SK-N-SH treated with all-trans-retinoic acid at 6 μM for 48 hours (cell line): ENCODE results near the gene FRMD3.

Source experiments
- ATAC-seq: fragments of 200-7000 bp; cut with Tn5 transposase; 3 replicates; pipeline ENCODE4 v1.9.1; 2020; ENCODE audit warnings: mild to moderate bottlenecking, moderate library complexity
- ARNTL ChIP-seq: fragments of 450-650 bp; formaldehyde crosslinking; IDR thresholded peaks from 2 replicates; pipeline ENCODE4 v1.5.0; 2020; ENCODE audit warnings: low read depth, mild to moderate bottlenecking, moderate library complexity, borderline replicate concordance
- BACH2 ChIP-seq: fragments of 250-450 bp; sonication (Bioruptor Pico); IDR thresholded peaks from 2 replicates; pipeline ENCODE4 v1.9.0; 2021; ENCODE audit warnings: mild to moderate bottlenecking, borderline replicate concordance
- CSDC2 ChIP-seq: fragments of 250-450 bp; sonication (Bioruptor Pico); IDR thresholded peaks from 2 replicates; pipeline ENCODE4 v1.5.0; 2020; ENCODE audit warnings: mild to moderate bottlenecking, moderate library complexity
- ESRRG ChIP-seq: fragments of 250-450 bp; sonication (Bioruptor Pico); IDR thresholded peaks from 2 replicates; pipeline ENCODE4 v1.6.1; 2021; ENCODE audit warnings: mild to moderate bottlenecking
- ISL1 ChIP-seq: fragments of 250-450 bp; sonication (Bioruptor Pico); IDR thresholded peaks from 2 replicates; pipeline ENCODE4 v2.1.2; 2022; ENCODE audit warnings: mild to moderate bottlenecking, moderate library complexity
- OSR1 ChIP-seq: fragments of 250-450 bp; sonication (Bioruptor Pico); IDR thresholded peaks from 2 replicates; pipeline ENCODE4 v1.8.0; 2022; ENCODE audit warnings: moderate library complexity, mild to moderate bottlenecking, inconsistent platforms
- PPARA ChIP-seq: fragments of 250-450 bp; sonication (Bioruptor Pico); IDR thresholded peaks from 2 replicates; pipeline ENCODE4 v1.5.0; 2020; ENCODE audit warnings: mild to moderate bottlenecking, borderline replicate concordance
- RARB ChIP-seq: fragments of 250-450 bp; sonication (Bioruptor Pico); IDR thresholded peaks from 2 replicates; pipeline ENCODE4 v1.8.0; 2021; ENCODE audit warnings: mild to moderate bottlenecking, moderate library complexity
- SNAI2 ChIP-seq: fragments of 250-450 bp; sonication (Bioruptor Pico); IDR thresholded peaks from 2 replicates; pipeline ENCODE4 v1.5.0; 2020; ENCODE audit warnings: mild to moderate bottlenecking, moderate library complexity
- TCF4 ChIP-seq: fragments of 250-450 bp; sonication (Bioruptor Pico); IDR thresholded peaks from 2 replicates; pipeline ENCODE4 v1.8.0; 2021; ENCODE audit warnings: mild to moderate bottlenecking, moderate library complexity, borderline replicate concordance
- TOX ChIP-seq: fragments of 250-450 bp; sonication (Bioruptor Pico); IDR thresholded peaks from 2 replicates; pipeline ENCODE4 v1.8.0; 2021; ENCODE audit warnings: mild to moderate bottlenecking, moderate library complexity, borderline replicate concordance
- ZC3H10 ChIP-seq: fragments of 250-450 bp; sonication (Bioruptor Pico); IDR thresholded peaks from 2 replicates; pipeline ENCODE4 v1.5.1; 2021; ENCODE audit warnings: mild to moderate bottlenecking, moderate library complexity
- ZFP3 ChIP-seq: fragments of 250-450 bp; sonication (Bioruptor Pico); IDR thresholded peaks from 2 replicates; pipeline ENCODE4 v1.5.0; 2020; ENCODE audit warnings: mild to moderate bottlenecking, moderate library complexity
- ZFP30 ChIP-seq: fragments of 450-650 bp; formaldehyde crosslinking; IDR thresholded peaks from 2 replicates; pipeline ENCODE4 v1.5.0; 2022; ENCODE audit warnings: mild to moderate bottlenecking, moderate library complexity
- ZNF565 ChIP-seq: fragments of 450-650 bp; formaldehyde crosslinking; conservative IDR thresholded peaks from 2 replicates; pipeline ENCODE4 v1.5.0; 2020; ENCODE audit warnings: low read depth, mild to moderate bottlenecking, moderate library complexity
- ZNF70 ChIP-seq: fragments of 450-650 bp; formaldehyde crosslinking; IDR thresholded peaks from 2 replicates; pipeline ENCODE4 v1.5.0; 2020; ENCODE audit warnings: mild to moderate bottlenecking, moderate library complexity
- TF ChIP-seq, protein P1 (sequence below): fragments of 250-450 bp; sonication (Bioruptor Pico); IDR thresholded peaks from 2 replicates; pipeline ENCODE4 v1.5.0; 2020; ENCODE audit warnings: mild to moderate bottlenecking, moderate library complexity
- TF ChIP-seq, protein P2 (sequence below): fragments of 250-450 bp; sonication (Bioruptor Pico); IDR thresholded peaks from 2 replicates; pipeline ENCODE4 v1.5.1; 2021; ENCODE audit warnings: mild to moderate bottlenecking, moderate library complexity
- TF ChIP-seq, protein P3 (sequence below): fragments of 250-450 bp; sonication (Bioruptor Pico); IDR thresholded peaks from 2 replicates; pipeline ENCODE4 v1.8.0; 2020; ENCODE audit warnings: mild to moderate bottlenecking, moderate library complexity, borderline replicate concordance
- TF ChIP-seq, protein P4 (sequence below): fragments of 250-450 bp; sonication (Bioruptor Pico); IDR thresholded peaks from 2 replicates; pipeline ENCODE4 v1.5.1; 2020; ENCODE audit warnings: low read depth, mild to moderate bottlenecking, moderate library complexity

FRMD3 gene

DNA sequence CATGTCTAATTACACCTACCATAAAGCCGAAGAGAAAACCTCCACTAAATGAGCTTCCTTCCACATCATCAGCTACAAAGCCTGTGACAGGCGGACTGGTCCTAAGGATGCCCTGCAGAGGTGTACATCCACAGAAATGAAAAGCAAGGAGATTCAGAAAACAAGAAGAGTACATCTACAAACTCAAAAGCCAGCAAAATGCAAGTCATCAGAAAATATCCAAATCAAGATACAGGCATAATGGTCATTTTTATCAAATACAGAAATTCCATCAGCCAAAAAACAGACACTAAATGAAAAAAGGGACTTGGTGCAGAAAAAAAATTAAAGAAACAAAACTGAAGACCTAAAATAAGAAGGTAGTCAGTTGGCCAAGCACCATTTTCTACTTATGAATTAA lies 79.7 kb downstream of the FRMD3 start (continued):
- TF ChIP-seq, protein P1, sequence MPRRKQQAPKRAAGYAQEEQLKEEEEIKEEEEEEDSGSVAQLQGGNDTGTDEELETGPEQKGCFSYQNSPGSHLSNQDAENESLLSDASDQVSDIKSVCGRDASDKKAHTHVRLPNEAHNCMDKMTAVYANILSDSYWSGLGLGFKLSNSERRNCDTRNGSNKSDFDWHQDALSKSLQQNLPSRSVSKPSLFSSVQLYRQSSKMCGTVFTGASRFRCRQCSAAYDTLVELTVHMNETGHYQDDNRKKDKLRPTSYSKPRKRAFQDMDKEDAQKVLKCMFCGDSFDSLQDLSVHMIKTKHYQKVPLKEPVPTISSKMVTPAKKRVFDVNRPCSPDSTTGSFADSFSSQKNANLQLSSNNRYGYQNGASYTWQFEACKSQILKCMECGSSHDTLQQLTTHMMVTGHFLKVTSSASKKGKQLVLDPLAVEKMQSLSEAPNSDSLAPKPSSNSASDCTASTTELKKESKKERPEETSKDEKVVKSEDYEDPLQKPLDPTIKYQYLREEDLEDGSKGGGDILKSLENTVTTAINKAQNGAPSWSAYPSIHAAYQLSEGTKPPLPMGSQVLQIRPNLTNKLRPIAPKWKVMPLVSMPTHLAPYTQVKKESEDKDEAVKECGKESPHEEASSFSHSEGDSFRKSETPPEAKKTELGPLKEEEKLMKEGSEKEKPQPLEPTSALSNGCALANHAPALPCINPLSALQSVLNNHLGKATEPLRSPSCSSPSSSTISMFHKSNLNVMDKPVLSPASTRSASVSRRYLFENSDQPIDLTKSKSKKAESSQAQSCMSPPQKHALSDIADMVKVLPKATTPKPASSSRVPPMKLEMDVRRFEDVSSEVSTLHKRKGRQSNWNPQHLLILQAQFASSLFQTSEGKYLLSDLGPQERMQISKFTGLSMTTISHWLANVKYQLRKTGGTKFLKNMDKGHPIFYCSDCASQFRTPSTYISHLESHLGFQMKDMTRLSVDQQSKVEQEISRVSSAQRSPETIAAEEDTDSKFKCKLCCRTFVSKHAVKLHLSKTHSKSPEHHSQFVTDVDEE = no peak
- TF ChIP-seq PPARA (CRISPR knock-in tag) (no peak), ARNTL (no peak)
- TF ChIP-seq, all 23 proteins: peak for 0

DNA sequence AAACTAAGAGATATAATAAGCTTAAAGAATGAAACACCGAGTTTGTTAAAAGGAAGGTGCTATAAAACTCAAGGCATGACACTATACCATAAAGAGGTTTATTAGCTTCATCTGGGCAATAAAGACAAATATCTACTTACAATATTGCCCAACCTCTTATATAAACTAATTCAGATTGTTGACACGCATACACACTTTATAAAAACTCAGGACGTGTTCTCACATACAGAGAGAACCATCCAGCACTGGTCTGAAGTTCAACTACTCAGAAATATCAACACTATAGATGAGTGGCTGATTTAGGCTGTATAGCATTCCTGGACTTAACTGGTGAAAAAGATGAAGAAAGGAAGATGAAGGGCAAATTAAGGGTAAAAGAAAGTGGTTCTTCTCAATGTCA lies 81.2 kb downstream of the FRMD3 start:
- ATAC-seq = no peak
- TF ChIP-seq BACH2 (no peak), ESRRG (no peak), ZNF565 (CRISPR knock-in tag) (no peak), ZNF70 (CRISPR knock-in tag) (no peak)
- TF ChIP-seq, protein P2, sequence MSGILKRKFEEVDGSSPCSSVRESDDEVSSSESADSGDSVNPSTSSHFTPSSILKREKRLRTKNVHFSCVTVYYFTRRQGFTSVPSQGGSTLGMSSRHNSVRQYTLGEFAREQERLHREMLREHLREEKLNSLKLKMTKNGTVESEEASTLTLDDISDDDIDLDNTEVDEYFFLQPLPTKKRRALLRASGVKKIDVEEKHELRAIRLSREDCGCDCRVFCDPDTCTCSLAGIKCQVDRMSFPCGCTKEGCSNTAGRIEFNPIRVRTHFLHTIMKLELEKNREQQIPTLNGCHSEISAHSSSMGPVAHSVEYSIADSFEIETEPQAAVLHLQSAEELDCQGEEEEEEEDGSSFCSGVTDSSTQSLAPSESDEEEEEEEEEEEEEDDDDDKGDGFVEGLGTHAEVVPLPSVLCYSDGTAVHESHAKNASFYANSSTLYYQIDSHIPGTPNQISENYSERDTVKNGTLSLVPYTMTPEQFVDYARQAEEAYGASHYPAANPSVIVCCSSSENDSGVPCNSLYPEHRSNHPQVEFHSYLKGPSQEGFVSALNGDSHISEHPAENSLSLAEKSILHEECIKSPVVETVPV = no peak

DNA sequence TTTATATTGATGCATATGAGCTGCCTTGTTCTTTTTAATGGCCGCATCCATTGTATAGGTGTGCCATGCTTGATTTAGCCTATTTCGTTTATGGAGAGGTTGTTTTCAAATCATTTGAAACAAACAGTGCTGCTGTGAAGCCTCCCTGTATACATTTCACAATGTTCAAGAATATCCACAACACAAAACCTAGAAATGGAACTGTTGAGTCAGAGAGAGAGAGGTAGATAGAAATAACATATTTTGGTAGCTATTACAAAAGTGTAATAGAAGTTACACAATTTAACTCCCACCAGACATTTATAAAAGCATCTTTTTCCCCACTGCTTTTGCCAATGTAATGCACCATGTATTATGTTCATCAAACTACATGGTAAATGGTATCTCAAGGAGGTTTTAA lies 82.0 kb downstream of the FRMD3 start:
- ATAC-seq = no peak
- TF ChIP-seq RARB (CRISPR knock-in tag) (no peak), PPARA (CRISPR knock-in tag) (no peak), ZFP3 (no peak), OSR1 (no peak), ARNTL (no peak), ESRRG (no peak), TOX (CRISPR knock-in tag) (no peak), ZNF70 (CRISPR knock-in tag) (no peak), TCF4 (CRISPR knock-in tag) (no peak), ZFP30 (CRISPR knock-in tag) (no peak)
- TF ChIP-seq, protein P3, sequence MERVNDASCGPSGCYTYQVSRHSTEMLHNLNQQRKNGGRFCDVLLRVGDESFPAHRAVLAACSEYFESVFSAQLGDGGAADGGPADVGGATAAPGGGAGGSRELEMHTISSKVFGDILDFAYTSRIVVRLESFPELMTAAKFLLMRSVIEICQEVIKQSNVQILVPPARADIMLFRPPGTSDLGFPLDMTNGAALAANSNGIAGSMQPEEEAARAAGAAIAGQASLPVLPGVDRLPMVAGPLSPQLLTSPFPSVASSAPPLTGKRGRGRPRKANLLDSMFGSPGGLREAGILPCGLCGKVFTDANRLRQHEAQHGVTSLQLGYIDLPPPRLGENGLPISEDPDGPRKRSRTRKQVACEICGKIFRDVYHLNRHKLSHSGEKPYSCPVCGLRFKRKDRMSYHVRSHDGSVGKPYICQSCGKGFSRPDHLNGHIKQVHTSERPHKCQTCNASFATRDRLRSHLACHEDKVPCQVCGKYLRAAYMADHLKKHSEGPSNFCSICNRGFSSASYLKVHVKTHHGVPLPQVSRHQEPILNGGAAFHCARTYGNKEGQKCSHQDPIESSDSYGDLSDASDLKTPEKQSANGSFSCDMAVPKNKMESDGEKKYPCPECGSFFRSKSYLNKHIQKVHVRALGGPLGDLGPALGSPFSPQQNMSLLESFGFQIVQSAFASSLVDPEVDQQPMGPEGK = no peak

DNA sequence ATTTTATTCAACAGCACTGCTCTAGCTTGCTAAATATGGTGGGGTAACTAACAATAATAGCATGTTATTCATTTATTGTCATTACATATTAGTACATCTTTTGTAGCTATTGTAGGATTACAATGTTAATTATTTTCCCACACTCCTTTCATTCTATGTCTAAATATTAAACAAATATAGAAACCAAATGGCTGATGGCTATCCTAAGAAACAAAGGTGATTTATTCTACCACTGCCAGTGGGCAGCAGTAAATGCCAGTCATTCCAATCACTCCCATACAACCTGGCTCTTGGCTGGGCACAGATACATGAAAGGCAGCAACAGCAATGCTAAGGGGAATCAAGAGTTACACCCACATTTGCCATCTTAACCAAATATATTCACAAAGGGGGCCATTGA lies 84.1 kb downstream of the FRMD3 start:
- ATAC-seq = no peak
- TF ChIP-seq, protein P3 = no peak
- TF ChIP-seq PPARA (CRISPR knock-in tag) = no peak

DNA sequence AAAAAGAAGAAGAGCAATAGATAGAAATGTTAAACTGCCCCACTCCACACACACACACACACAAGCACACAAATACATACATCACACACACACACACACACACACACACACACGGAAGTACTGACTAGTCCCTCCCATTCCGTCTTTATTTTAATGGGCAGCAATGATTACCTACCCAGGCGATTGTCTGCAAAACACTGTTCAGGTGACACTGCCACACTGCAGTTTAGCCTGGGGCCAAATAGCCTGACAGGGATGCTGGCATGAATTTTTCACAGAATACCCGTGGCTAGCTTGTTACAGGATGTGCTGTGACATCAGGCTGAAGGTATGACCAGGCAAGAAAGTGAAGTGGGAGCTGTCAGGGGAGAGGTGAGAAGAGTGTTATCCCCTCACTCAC lies 86.9 kb downstream of the FRMD3 start:
- TF ChIP-seq PPARA (CRISPR knock-in tag) (no peak), OSR1 (no peak), ARNTL (no peak), CSDC2 (CRISPR knock-in tag) (no peak), ISL1 (CRISPR knock-in tag) (no peak), ZNF565 (CRISPR knock-in tag) (no peak), SNAI2 (CRISPR knock-in tag) (no peak), ESRRG (no peak), ZC3H10 (CRISPR knock-in tag) (no peak)
- TF ChIP-seq, protein P1 = no peak
- TF ChIP-seq, protein P4, sequence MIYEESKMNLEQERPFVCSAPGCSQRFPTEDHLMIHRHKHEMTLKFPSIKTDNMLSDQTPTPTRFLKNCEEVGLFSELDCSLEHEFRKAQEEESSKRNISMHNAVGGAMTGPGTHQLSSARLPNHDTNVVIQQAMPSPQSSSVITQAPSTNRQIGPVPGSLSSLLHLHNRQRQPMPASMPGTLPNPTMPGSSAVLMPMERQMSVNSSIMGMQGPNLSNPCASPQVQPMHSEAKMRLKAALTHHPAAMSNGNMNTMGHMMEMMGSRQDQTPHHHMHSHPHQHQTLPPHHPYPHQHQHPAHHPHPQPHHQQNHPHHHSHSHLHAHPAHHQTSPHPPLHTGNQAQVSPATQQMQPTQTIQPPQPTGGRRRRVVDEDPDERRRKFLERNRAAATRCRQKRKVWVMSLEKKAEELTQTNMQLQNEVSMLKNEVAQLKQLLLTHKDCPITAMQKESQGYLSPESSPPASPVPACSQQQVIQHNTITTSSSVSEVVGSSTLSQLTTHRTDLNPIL (CRISPR knock-in tag) = no peak
- ATAC-seq = no peak
